ENCODE data around the gene DNAJC11. TPM values are rescaled to one million over a fixed set of nuclear protein-coding genes. Genes with fewer than 3 reads are reported as not detected.

DNAJC11 gene
- total RNA-seq, 1 experiment from 2014 or later = 106 TPM

- Histone ChIP-seq H3K4me3 (ENCODE audit: low read depth, low read length, poor library complexity, severe bottlenecking) (peak within 1 kb of the TSS; percentile 64), H3K4me1 (ENCODE audit: insufficient read depth, low read length, poor library complexity, severe bottlenecking) (peaks cover 4% of the 10 kb centered on the region), H3K36me3 (ENCODE audit: insufficient read depth, low read length, poor library complexity, severe bottlenecking) (peaks cover 55% of the 10 kb centered on the region), H3K27me3 (replicated peaks; ENCODE audit: insufficient read depth, low read depth, low read length, poor library complexity) (no peaks in the 10 kb centered on the region), H3K9me3 (ENCODE audit: low read depth, low read length, poor library complexity, severe bottlenecking) (no peaks in the 10 kb centered on the region), H3K27ac (ENCODE audit: low read depth, low read length, poor library complexity, severe bottlenecking) (peak within 1 kb of the TSS; percentile 76)
- ChIA-PET CTCF (interaction anchor here (0.7 kb wide), 1 partner anchor 610 kb away, joined by 3 read pairs; no protein-coding TSS in a partner anchor), POLR2A (ENCODE audit: low non-redundant PET) (no interaction called here)
- intact Hi-C loops (cut with micrococcal nuclease; ENCODE audit: unreplicated experiment) = no loop called here
- no TSS peak for BruUV-seq (replicated peaks)
- TF ChIP-seq EZH2 (IDR thresholded peaks at IDR 0.05; ENCODE audit: borderline replicate concordance, low read depth, low read length, poor library complexity, severe bottlenecking) = no peak
- TF ChIP-seq, protein P1, sequence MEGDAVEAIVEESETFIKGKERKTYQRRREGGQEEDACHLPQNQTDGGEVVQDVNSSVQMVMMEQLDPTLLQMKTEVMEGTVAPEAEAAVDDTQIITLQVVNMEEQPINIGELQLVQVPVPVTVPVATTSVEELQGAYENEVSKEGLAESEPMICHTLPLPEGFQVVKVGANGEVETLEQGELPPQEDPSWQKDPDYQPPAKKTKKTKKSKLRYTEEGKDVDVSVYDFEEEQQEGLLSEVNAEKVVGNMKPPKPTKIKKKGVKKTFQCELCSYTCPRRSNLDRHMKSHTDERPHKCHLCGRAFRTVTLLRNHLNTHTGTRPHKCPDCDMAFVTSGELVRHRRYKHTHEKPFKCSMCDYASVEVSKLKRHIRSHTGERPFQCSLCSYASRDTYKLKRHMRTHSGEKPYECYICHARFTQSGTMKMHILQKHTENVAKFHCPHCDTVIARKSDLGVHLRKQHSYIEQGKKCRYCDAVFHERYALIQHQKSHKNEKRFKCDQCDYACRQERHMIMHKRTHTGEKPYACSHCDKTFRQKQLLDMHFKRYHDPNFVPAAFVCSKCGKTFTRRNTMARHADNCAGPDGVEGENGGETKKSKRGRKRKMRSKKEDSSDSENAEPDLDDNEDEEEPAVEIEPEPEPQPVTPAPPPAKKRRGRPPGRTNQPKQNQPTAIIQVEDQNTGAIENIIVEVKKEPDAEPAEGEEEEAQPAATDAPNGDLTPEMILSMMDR (conservative IDR thresholded peaks at IDR 0.05; ENCODE audit: low read depth, low read length) = 0 out of 2 replicates have a peak, but pooled peaks have one; percentile 15
- DNase-seq (ENCODE audit: low spot score) = peak; percentile 91
Observed at GRCh38 chr1:6624710-6625583, 76.7 kb downstream of the DNAJC11 start, which contains the start of gene THAP3. THAP3 (plus strand) TSS chr1:6624868; CDS start chr1:6625219, 351 bp downstream.

DNA sequence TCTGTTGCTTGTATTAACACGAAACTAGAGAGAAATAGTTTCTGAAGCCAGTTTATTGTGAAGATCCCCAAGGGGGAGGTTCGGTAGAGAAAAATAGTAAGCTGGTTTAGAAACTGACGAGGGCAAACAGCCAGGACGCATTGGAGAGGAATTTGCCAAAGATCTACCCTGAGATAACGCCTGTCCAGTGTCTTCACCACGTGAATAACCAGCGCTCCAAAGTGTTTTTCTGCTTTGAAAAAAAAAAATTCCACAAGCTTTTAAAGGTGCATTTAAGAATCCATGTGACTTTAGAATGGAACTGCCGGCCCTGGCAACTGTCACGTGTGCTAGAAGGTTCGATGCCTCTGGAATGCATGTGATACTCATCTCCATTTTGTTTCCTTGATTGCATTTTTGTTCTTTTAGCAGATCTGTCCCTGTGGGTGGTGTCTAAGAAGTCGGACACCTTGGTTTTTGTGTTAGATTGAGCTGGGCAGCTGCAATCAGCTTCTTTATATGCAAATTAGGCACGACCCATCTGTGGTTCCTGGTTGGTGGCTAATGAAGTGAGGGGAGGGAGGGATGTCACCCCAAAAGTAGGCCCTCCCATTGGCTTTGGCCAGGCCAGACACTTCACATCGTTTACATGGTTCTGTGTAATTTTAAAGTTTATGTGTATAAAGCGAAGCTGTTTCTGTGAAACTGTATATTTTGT, 78.2 kb downstream of the DNAJC11 start:
- ChIA-PET CTCF (no interaction called here), POLR2A (ENCODE audit: low non-redundant PET) (no interaction called here)
- Histone ChIP-seq H3K4me3 (ENCODE audit: low read depth, low read length, poor library complexity, severe bottlenecking) (no peak overlapping the region), H3K9me3 (ENCODE audit: low read depth, low read length, poor library complexity, severe bottlenecking) (no peaks in the 10 kb centered on the region), H3K36me3 (ENCODE audit: insufficient read depth, low read length, poor library complexity, severe bottlenecking) (peaks cover 55% of the 10 kb centered on the region), H3K4me1 (ENCODE audit: insufficient read depth, low read length, poor library complexity, severe bottlenecking) (peaks cover 4% of the 10 kb centered on the region), H3K27ac (ENCODE audit: low read depth, low read length, poor library complexity, severe bottlenecking) (peak overlapping the region; percentile 13), H3K27me3 (replicated peaks; ENCODE audit: insufficient read depth, low read depth, low read length, poor library complexity) (no peaks in the 10 kb centered on the region)
- no TSS peak for BruUV-seq (replicated peaks)
- intact Hi-C loops (cut with micrococcal nuclease; ENCODE audit: unreplicated experiment) = no loop called here
- no peak for DNase-seq (ENCODE audit: low spot score)
- no peak for TF ChIP-seq EZH2 (IDR thresholded peaks at IDR 0.05; ENCODE audit: borderline replicate concordance, low read depth, low read length, poor library complexity, severe bottlenecking)
- TF ChIP-seq, protein P1 (conservative IDR thresholded peaks at IDR 0.05; ENCODE audit: low read depth, low read length) = no peak

DNA sequence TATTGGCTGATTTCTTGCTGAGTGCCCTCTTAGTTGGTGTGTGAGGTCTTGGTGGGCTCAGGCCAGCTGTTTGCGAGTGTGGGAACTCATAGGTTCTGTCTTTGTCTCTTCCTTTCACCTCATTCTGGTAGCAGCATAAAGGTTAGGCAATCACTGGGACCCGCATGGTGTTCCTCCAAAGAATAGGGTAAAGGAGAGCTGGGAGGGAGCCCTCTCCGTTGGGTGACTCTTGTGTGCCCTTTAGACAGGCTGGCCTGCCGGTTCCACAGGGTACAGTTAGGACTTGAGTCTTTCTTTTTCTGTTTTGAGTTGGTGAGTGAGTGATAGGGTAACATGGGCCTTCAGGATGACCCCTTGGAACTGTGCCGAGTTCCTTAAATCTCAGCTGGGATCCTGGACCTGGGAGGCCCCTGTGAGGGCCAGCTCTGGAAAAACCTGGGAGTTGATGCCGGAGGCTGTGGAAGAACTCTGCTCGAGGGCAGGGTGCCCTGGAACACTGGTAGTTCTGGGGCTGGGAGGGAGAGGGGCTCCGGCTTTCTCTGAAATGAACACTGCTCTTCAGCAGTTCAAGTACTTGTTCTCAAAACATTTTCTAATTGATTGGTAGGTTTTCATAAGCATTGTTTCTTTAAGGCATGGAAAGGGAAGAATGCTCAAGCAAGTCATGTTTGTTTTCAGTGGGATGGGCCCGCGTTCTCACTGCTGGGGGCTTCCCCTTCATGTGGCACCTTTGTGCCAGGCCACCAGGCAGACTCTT, 79.0 kb downstream of the DNAJC11 start:
- peaks cover 55% of the 10 kb centered on the region for H3K36me3 ChIP-seq (ENCODE audit: insufficient read depth, low read length, poor library complexity, severe bottlenecking)
- ChIA-PET POLR2A (ENCODE audit: low non-redundant PET) (no interaction called here), CTCF (no interaction called here)
- H3K4me3 ChIP-seq (ENCODE audit: low read depth, low read length, poor library complexity, severe bottlenecking) = no peak overlapping the region
- H3K4me1 ChIP-seq (ENCODE audit: insufficient read depth, low read length, poor library complexity, severe bottlenecking) = peaks cover 4% of the 10 kb centered on the region
- H3K27ac ChIP-seq (ENCODE audit: low read depth, low read length, poor library complexity, severe bottlenecking) = peak overlapping the region; percentile 37
- BruUV-seq (replicated peaks) = no TSS peak
- intact Hi-C loops (cut with micrococcal nuclease; ENCODE audit: unreplicated experiment) = no loop called here
- no peaks in the 10 kb centered on the region for H3K9me3 ChIP-seq (ENCODE audit: low read depth, low read length, poor library complexity, severe bottlenecking)
- no peaks in the 10 kb centered on the region for H3K27me3 ChIP-seq (replicated peaks; ENCODE audit: insufficient read depth, low read depth, low read length, poor library complexity)
- TF ChIP-seq EZH2 (IDR thresholded peaks at IDR 0.05; ENCODE audit: borderline replicate concordance, low read depth, low read length, poor library complexity, severe bottlenecking) = no peak
- TF ChIP-seq, protein P1 (conservative IDR thresholded peaks at IDR 0.05; ENCODE audit: low read depth, low read length) = no peak
- DNase-seq (ENCODE audit: low spot score) = no peak

Data from A673 (cell line).